HG03196 (cell line): ENCODE data around the gene GPHB5.
"Not testable (repeated sequence)": the region's sequence is repeated elsewhere in the genome, so short reads cannot be mapped to it uniquely, and the experiment has no call there.

Source experiments
- ATAC-seq: cut with Tn5 transposase; IDR thresholded peaks from one replicate; pipeline ENCODE4 v1.9.1; 2021; ENCODE audit not compliant: unreplicated experiment

Gene GPHB5, protein sequence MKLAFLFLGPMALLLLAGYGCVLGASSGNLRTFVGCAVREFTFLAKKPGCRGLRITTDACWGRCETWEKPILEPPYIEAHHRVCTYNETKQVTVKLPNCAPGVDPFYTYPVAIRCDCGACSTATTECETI

GRCh38 chr14:63318835-63319234 is at the start of gene GPHB5:
GPHB5 (minus strand) TSS chr14:63318935; CDS start chr14:63317849, 1,086 bp downstream.
- ATAC-seq = no peak

DNA sequence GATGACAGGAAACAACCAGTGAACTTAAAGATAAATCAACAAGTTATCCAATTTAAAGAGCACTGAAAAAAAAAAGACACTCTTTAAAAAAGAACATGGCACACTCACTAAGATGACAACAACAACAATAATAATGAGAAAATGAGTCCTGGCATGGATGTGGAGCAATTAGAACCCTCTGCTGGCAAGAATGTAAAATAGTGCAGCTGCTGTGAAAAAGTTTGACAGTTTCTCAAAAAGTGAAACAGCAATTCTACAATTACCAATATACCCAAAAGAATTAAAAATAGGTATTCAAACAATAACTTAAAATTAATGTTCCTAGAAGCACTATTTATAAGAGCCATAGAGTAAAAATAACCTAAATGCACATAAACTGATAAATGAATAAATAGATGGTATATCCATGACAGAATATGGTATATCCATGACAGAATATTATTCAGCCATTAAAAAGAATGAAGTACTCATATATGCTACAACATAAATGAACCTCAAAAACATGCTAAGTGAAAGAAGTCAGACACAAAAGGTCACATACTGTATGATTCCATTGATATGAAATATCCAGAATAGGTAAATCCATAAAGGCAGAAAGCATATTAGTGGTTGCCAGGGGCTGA is 49.1 kb upstream of the GPHB5 start:
- no peak for ATAC-seq

DNA sequence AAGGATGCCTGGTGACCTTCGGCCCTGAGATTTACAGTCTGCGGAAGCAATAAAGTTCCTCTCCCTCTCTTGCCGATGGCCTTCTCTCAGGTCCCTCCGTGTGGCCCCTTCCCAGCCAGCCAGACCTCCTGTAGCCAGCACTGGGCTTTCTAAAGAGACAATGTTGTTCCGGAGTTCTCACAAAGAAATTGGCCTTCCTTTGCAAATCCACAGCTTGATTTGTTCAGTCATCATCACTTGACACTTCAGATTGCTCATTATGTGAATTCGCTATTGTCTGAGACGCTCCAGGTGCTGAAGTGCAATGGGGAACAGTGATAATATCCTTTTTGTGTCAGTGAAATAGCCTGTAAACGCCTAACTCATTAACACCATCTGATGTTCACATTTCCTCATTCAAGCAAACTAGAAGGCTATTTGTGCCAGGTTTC is 43.7 kb upstream of the GPHB5 start:
- ATAC-seq = no peak

GRCh38 chr14:63361790-63362189 is 43.1 kb upstream of the GPHB5 start:
- no peak for ATAC-seq

DNA sequence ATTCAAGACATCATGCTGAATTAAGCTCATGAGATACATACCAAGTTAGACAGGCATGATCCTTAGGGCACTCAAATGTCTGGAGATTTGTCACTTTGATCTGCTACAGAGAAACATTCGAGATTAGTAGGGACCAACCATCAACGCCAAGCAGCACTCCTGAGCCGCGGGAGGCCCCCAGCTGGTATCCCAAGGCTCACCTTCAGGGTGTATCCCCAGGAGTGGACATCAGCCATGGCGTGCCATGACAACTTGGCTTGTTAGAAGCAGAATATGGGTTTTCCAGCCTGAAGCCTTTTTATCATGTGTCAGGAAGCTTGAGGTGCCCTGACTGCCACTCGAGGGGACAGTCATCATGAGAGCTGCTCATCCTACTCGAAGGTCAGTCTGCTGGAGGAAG is 39.1 kb upstream of the GPHB5 start:
- no peak for ATAC-seq

DNA sequence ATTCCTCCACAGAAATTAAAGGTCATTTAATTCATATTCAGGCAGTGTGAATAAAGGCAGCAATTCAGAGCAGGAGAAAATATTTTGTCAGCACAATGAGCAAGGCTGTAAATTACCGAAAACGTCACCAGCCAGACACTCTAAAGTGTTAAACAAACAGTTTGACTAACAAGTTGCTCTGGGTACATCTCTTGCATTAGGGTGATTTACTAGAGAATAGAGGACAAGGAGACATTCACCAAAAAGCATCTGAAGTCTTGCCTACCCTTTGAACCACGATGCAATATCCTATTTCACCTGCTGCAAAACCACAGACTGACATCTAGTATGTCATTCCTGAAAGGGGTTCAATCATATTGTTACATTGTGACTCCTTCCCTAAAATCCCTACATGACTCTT is 27.1 kb upstream of the GPHB5 start:
- ATAC-seq = no peak

DNA sequence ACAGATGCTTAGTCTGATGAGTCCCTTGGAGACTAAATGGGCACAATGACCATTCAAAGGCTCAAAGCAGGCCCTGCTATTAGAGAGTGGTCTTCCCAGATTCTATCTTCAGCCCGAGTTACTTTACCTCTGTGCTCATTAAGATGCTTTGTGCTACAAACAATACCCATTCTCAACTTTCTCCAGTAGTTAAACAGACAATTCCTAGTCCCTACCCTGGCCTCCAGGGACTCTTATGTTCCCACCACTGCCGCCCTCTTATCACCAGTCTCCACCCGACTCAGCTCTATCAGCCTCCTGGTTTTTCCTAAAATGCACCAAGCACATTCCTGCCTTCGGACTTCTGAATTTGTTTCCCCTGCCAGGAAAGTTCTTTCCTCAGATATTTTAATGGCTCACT is 25.6 kb upstream of the GPHB5 start:
- no peak for ATAC-seq

DNA sequence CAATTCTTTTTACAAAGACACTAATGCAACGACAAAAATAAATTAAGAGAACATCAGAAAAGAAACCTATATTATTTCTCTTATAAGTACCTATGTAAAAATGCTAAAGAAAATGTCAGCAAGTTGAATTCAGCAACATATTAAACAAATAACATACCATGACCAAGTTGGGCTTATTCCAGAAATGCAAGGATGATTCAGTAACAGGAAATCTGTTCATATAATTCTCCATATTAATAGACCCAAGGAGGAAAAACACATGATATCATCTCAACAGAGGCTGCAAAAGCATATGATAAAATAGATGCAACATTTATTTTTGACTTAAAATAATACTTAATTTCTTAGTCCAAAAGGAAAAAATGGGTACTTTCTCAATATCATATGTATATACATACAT is 25.1 kb upstream of the GPHB5 start:
- no peak for ATAC-seq

DNA sequence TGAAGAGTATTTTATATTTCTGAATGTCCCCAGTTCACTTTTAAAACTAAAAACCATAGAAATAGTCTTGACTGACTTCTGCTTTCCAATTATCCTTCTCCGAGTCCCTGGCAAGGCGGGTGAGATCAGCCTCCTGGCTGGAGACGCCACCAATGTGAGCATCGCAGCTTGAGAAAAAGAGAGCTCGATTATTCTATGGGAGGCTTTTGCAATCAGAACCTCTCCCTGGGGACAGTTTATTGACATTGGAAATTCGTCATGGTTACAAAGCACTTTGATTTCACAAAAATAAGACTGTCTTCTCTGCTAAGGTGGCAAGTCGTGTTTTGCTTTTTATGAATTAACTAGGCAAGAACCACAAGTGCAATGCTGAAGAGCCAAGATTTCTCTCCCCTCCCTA is 23.6 kb upstream of the GPHB5 start:
- ATAC-seq = no peak

GRCh38 chr14:63328787-63329737 is 10.3 kb upstream of the GPHB5 start:
- ATAC-seq = no peak

DNA sequence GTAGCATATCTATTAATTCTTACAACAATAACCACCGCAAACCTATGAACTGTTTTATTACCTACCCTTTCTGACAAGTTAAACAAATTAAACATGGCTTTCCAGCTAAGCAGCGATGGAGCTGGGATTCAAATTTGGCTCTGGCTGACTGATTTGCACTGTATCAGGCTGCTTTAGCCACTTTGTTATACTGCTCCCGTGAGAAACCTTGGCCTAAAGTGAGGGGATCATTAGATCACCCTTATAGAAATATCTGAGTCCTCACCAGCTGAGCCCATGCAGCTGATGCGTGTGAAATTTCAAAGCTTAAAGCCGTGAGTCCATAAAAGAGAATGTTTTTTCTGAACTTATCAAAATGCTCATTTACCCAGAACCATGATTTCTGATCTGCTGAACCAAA is 8.1 kb upstream of the GPHB5 start:
- no peak for ATAC-seq

DNA sequence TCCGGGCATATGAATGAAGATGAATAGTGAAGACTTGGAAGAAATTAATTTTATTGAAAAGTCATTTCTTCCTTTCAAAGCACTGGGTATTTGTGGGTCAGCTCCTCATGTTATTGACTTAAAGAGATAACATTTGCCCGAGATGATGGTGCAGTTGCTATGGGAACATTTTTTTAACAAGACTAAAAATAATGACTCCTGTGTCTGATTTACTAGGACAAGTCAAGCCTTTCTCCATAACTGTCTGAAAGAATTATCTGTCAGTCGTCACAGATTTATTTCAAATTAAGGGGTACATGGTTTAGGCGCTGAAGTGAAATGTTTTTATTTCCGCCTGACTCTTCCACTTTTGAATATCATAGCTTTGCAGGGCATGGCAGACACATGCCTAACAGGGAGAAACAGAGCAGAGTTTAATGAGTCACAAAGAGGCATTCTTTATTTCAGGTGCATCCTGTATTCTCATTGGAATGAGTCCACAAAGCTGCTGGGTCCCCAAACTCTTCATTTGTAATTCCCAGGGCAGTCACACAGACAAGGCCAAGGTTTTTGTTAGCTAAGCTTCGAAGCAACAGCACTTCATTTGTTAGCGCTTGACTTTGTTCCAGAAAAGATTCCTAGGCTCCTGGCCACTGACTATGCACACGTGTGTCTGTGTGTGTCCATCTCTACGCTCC is 4.3 kb upstream of the GPHB5 start:
- ATAC-seq = no peak

DNA sequence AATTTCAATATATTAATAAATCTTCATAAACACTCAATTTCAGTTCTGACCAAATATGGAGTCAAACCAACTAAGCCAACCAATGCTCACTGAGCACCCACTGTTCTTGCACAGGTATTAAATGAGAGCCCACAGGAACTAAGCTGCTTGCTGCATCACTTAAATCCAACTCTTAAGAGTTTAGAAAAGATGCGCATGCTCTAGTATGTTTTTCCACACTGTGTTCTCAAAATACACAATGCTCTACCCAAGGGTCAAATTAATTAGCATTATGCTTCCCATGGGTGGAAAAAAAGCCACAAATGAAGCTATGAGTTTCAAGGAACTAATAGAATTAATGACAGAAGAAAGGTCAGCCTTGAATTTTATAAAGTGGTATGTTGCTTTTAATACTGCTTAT is 3.7 kb upstream of the GPHB5 start:
- no peak for ATAC-seq

DNA sequence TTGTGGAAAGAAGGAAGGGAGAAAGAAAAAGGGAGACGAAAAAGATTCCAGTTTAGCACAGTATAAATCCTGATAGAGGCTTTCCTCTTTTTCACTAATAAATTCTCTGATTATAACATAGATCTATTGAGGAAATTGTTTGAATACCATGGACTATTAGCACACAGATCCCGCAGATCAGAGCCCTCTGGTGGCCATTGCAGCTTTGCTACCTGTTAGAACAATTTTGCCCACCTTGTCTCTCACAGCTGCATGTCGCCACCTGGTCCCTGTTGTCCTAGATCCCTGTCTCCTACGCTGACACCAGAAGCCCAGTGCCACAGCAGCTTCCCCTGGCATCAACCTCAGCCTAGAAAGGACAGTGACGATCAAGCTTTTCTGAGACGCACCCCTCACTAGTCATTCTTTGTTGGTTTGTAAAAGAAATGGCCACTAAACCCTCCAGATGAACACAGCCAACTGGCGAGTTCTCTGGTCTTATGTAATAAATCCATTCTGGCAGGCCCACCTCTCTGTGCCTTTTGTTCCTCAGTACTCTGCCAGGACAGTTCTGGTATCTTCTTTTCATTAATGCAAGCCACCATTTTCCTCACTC is 9.9 kb downstream of the GPHB5 start:
- no peak for ATAC-seq

- ATAC-seq = not testable (repeated sequence)
Measured at GRCh38 chr14:63304429-63304828, 14.3 kb downstream of the GPHB5 start.

GRCh38 chr14:63301891-63302534 is 16.7 kb downstream of the GPHB5 start:
- no peak for ATAC-seq

GRCh38 chr14:63300854-63301253 is 17.9 kb downstream of the GPHB5 start:
- no peak for ATAC-seq

DNA sequence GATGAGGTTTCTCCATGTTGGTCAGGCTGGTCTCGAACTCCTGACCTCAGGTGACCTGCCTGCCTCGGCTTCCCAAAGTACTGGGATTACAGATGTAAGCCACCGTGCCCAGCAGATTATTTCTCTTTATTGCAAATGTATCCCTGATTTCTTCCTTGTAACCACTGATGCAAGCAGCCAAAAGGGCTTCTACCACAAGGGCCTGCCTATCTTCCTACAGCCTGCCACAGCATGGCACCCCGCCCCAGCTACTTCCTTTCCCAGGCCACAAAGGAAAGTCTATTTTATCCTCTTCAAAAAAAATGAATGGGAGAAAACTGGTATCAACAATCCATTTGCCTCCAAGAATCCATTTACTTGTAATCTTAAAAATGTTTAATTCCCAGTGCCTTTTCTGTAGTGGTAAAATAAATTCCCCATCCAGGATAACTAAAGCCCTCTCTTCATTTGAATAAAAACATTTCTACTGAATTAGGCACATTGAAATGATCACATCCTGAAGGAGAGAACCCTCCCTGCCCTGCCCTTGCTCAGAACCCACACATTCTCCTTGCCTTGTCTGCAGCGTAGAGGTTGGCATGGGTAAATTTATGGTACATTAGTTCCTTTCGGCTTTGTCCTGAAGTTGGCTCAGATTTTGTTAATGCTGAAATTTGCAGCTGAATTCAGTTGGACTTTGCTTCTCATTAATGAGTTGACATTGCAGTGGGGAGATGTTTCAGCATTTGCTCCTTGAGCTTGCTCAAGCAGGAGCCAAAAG is 19.2 kb downstream of the GPHB5 start:
- ATAC-seq = no peak

DNA sequence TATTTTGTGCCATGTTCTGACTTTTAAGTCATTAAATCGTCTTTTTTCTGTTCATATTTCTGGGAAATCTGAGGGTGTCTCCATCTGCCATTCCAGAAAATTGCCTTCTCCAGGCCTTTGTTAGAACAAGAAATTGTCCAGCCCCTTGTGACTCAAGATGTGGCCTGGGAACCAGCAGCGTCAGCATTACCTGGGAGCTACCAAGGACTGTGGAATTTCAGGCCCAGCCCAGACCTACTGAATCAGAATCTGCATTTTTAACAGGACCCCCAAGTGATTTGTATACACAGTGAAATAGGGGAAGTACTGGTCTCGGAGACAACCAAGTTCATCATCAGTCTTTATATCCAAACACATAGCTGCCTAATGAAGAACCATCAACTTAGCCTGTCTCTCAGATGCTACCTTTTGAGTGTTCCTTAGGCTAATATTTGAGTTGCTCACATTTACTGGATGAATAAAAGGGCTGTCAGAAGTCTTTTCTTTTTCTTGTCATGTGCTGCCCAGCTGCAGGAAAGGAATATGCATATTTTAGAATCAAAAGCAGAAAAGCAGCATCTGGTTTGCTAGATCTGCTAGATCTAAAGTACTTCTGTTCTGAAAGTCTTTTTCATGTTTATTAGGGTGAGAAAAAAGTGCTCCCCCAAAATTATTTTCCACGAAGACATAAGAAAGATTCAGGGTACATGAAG is 21.2 kb downstream of the GPHB5 start:
- ATAC-seq = no peak
